ENCODE measurements around the gene ATP6V0A1.

- TF ChIP-seq, protein P1, sequence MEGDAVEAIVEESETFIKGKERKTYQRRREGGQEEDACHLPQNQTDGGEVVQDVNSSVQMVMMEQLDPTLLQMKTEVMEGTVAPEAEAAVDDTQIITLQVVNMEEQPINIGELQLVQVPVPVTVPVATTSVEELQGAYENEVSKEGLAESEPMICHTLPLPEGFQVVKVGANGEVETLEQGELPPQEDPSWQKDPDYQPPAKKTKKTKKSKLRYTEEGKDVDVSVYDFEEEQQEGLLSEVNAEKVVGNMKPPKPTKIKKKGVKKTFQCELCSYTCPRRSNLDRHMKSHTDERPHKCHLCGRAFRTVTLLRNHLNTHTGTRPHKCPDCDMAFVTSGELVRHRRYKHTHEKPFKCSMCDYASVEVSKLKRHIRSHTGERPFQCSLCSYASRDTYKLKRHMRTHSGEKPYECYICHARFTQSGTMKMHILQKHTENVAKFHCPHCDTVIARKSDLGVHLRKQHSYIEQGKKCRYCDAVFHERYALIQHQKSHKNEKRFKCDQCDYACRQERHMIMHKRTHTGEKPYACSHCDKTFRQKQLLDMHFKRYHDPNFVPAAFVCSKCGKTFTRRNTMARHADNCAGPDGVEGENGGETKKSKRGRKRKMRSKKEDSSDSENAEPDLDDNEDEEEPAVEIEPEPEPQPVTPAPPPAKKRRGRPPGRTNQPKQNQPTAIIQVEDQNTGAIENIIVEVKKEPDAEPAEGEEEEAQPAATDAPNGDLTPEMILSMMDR (conservative IDR thresholded peaks at IDR 0.05), result no peak
- no peak for TF ChIP-seq EZH2 (IDR thresholded peaks at IDR 0.05; ENCODE audit: low read depth)
Observed at GRCh38 chr17:42484304-42484703, 25.6 kb downstream of the ATP6V0A1 start.
